AG04450 (cell line): ENCODE results near the gene PDZD2. TPM values are rescaled to one million over a fixed set of nuclear protein-coding genes. Genes with fewer than 3 reads are reported as not detected.

Source experiments
- polyA plus RNA-seq: library from polyadenylated mRNA; depleted of rRNA; stranded (reverse); fragments of >200 nt; gene quantifications from 2 replicates; pipeline ENCODE4 v1.2.3, GENCODE V29; 2011; rRNA removed
- small RNA-seq: library from RNA; depleted of rRNA; stranded (forward); fragments of <200 nt; gene quantifications from one replicate; pipeline ENCODE3, GENCODE V24; 2012; ENCODE audit warnings: low read depth; ENCODE audit not compliant: insufficient read length

PDZD2 gene
- polyA plus RNA-seq, 1 experiment: 0.40 TPM

Small RNAs within 50 kb of the gene (small RNA-seq; reads per million reads assigned to genes)
- gene AC025458.1: not detected
- gene MIR4279: not detected
- not detected for gene RF00019
- not detected for gene RNU6-358P
- not detected for gene RNU6-363P
- gene RNU6-760P: not detected

Other genes starting within 250 kb of the PDZD2 start
- 52.6 and 65.0 TPM in 2 replicates for gene DROSHA, start 107.0 kb upstream of the PDZD2 start, polyA plus RNA-seq
- gene C5orf22, start 106.8 kb upstream of the PDZD2 start, polyA plus RNA-seq: 22.5 and 29.7 TPM in 2 replicates